Skeletal muscle tissue (tissue), 4 donors: ENCODE data around the gene ADAMTS3. TPM values are rescaled to one million over a fixed set of nuclear protein-coding genes. Genes with fewer than 3 reads are reported as not detected.

Source experiments
- H3K27ac ChIP-seq: one replicate; pipeline ENCODE4 v1.7.0; 2013; ENCODE audit warnings: mild to moderate bottlenecking, low read depth, low read length, inconsistent platforms
- H3K27me3 ChIP-seq, 3 donors: one replicate each; pipeline ENCODE4 v1.7.0; 2013; ENCODE audit warnings: low read length in 3 of 3; ENCODE audit not compliant: control insufficient read depth in 3 of 3, insufficient read depth in 3 of 3
- H3K36me3 ChIP-seq, 3 donors: one replicate each; pipeline ENCODE4 v1.7.0; 2013; ENCODE audit warnings: low read length in 3 of 3; ENCODE audit not compliant: control insufficient read depth in 3 of 3, insufficient read depth in 3 of 3
- H3K4me1 ChIP-seq, 3 donors: one replicate each; pipeline ENCODE4 v1.7.0; 2013; ENCODE audit warnings: low read length in 3 of 3, mild to moderate bottlenecking in 3 of 3; ENCODE audit not compliant: control insufficient read depth in 3 of 3, insufficient read depth in 3 of 3
- H3K4me3 ChIP-seq, 3 donors: one replicate each; pipeline ENCODE4 v1.7.0; 2013; ENCODE audit warnings: low read length in 3 of 3
- H3K9ac ChIP-seq, 3 donors: one replicate each; pipeline ENCODE4 v1.7.0; 2013; ENCODE audit warnings: low read length in 3 of 3, mild to moderate bottlenecking in 3 of 3, moderate library complexity in 2 of 3, low read depth in 1 of 3
- H3K9me3 ChIP-seq, 3 donors: one replicate each; pipeline ENCODE4 v1.7.0; 2013; ENCODE audit warnings: low read length in 3 of 3; ENCODE audit not compliant: control insufficient read depth in 3 of 3
- total RNA-seq: library from RNA; depleted of rRNA; stranded (reverse); fragments of >200 nt; gene quantifications from one replicate; pipeline ENCODE4 v1.2.3, GENCODE V29; 2014
- donor health status: Osteomylitis.

ADAMTS3 gene
- total RNA-seq, 1 donor from 2014 or later: 2.1 TPM

DNA sequence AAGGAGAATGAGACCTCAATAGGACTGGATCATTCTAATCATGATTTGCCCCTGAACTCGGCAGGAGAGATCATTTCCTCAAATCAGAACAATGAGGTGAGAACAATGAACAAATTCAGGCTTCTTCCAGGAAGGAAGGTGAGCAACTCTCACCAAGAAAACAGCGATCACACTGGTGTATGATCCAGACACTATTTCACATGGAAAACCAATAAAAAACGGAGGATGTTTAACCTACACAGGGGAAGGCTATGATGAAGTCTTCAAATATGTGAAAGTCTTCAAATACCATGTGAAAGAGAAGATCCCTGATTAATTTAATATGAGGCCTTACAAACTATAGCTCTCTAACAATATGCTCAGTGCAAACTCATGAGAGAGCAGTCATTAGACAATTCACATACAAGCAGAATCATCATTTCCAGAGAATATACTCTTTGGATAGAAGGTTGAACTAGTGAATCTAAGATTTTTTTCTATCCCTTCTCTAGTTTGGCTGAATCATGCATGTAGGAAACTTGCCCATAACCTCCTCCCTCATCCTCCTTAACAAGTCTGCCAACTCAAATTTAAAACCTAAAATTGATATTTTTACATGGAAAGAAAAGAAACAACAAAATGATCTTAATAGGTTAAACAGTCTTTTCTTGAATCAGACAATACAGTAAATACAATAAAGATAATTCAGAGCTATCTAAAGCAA lies 122.5 kb downstream of the ADAMTS3 start:
- H3K36me3 ChIP-seq: no peaks in the 10 kb centered on the region
- H3K9ac ChIP-seq: no peak overlapping the region
- H3K27me3 ChIP-seq: no peaks in the 10 kb centered on the region
- no peaks in the 10 kb centered on the region for H3K4me1 ChIP-seq
- no peak overlapping the region for H3K4me3 ChIP-seq
- no peaks in the 10 kb centered on the region for H3K9me3 ChIP-seq
- no peak overlapping the region for H3K27ac ChIP-seq

DNA sequence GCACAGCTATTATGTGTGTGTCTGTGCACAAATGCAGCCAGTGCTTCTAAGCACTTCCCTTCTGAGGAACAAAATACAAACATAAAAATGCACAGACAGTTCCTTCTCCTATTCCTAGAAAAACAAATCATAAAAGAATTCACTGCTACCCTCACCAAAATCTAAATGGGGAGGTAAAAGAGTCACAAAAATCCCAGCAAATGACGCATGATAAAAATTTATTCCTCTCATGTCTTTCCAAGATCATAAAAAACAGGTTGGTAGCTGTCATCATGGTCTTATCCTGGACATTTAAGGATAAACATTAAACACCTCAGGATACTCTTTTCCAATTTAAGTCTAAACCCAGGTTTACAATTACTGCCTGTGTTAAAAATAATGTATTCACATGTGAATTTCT lies 124.9 kb downstream of the ADAMTS3 start:
- Histone ChIP-seq H3K36me3 (no peaks in the 10 kb centered on the region), H3K27me3 (no peaks in the 10 kb centered on the region), H3K9me3 (no peaks in the 10 kb centered on the region), H3K9ac (no peak overlapping the region), H3K27ac (no peak overlapping the region), H3K4me1 (no peaks in the 10 kb centered on the region), H3K4me3 (no peak overlapping the region)

GRCh38 chr4:72442715-72443114 lies 126.3 kb downstream of the ADAMTS3 start:
- Histone ChIP-seq H3K4me1 (no peaks in the 10 kb centered on the region), H3K9ac (no peak overlapping the region), H3K9me3 (no peaks in the 10 kb centered on the region)

GRCh38 chr4:72442147-72442546 lies 126.9 kb downstream of the ADAMTS3 start:
- Histone ChIP-seq H3K36me3 (no peaks in the 10 kb centered on the region), H3K27me3 (no peaks in the 10 kb centered on the region), H3K9me3 (no peaks in the 10 kb centered on the region), H3K27ac (no peak overlapping the region), H3K9ac (no peak overlapping the region), H3K4me3 (no peak overlapping the region), H3K4me1 (no peaks in the 10 kb centered on the region)

More at GRCh38 chr4:72442715-72443114, 126.3 kb downstream of the ADAMTS3 start:
- Histone ChIP-seq H3K27ac (no peak overlapping the region), H3K4me3 (no peak overlapping the region), H3K36me3 (no peaks in the 10 kb centered on the region), H3K27me3 (no peaks in the 10 kb centered on the region)

GRCh38 chr4:72440386-72440785 lies 128.6 kb downstream of the ADAMTS3 start:
- Histone ChIP-seq H3K4me3 (no peak overlapping the region), H3K9me3 (no peaks in the 10 kb centered on the region), H3K4me1 (no peaks in the 10 kb centered on the region), H3K27ac (no peak overlapping the region), H3K9ac (no peak overlapping the region), H3K36me3 (no peaks in the 10 kb centered on the region), H3K27me3 (no peaks in the 10 kb centered on the region)

DNA sequence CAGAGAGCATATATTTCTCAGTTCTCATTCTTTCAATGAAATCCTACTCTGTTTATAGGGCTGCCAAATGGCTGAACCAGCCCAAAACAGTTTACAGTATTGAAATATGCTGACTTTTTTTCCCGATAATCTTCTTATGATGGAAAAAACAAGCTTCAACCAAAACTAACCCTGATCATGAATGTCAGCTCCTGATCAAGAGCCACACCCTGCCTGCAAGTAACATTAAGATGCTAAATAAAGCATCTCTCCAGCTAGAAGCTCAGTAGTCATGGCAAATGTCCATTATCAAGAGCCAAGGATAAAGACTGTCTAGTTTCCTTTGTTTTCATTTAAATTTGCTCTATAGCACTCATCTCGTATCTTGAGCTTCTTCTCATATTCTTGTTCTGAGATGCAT lies 136.0 kb downstream of the ADAMTS3 start:
- no peaks in the 10 kb centered on the region for H3K4me1 ChIP-seq
- no peak overlapping the region for H3K4me3 ChIP-seq
- no peak overlapping the region for H3K9ac ChIP-seq
- H3K27ac ChIP-seq: no peak overlapping the region
- no peaks in the 10 kb centered on the region for H3K9me3 ChIP-seq
- H3K36me3 ChIP-seq: no peaks in the 10 kb centered on the region
- no peaks in the 10 kb centered on the region for H3K27me3 ChIP-seq

- H3K27me3 ChIP-seq: no peaks in the 10 kb centered on the region
- no peak overlapping the region for H3K27ac ChIP-seq
- H3K36me3 ChIP-seq: no peaks in the 10 kb centered on the region
- H3K9ac ChIP-seq: no peak overlapping the region
- H3K4me3 ChIP-seq: no peak overlapping the region
- H3K9me3 ChIP-seq: no peaks in the 10 kb centered on the region
- H3K4me1 ChIP-seq: no peaks in the 10 kb centered on the region
Observed at GRCh38 chr4:72432282-72432681, 136.7 kb downstream of the ADAMTS3 start.

DNA sequence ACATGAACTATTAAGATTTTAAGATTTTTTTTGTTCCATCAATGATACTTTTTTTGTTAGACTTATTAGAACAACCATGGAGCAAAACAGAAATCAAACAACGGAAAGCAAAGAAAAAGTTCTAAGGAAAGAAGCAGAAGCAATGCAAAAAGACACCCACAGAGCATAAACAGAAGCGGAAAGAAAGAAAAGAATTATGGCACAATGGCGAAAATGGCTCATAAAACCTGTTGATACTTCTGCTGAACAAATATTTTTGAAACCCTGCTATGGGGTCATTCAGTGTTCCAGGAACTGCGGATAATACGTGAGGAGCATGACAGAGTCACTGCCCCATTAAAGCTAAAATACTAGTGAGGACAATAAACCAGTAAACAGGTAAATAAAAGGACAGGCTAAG lies 138.0 kb downstream of the ADAMTS3 start:
- no peaks in the 10 kb centered on the region for H3K27me3 ChIP-seq
- H3K4me3 ChIP-seq: no peak overlapping the region
- H3K4me1 ChIP-seq: no peaks in the 10 kb centered on the region
- H3K9me3 ChIP-seq: no peaks in the 10 kb centered on the region
- no peak overlapping the region for H3K9ac ChIP-seq
- H3K27ac ChIP-seq: no peak overlapping the region
- no peaks in the 10 kb centered on the region for H3K36me3 ChIP-seq

DNA sequence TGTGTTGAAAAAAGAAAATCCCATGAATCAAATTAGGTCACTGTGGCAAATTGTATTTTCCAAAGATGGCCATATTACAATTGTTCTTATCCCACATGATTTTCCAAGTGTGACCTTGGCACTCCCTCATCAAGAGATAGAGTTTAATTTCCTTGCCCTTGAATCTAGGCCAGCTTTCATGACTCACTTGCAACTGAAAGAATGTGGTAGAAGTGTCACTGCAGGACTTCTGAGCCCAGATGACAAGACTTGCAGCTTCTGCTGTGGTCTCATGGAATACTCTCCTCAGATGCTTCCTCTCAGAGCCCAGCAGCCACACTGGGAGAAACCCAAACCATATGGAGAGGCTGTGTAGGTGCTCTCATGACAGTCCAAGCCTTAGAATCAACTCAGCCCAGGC lies 139.0 kb downstream of the ADAMTS3 start:
- H3K4me3 ChIP-seq: no peak overlapping the region
- H3K27me3 ChIP-seq: no peaks in the 10 kb centered on the region
- H3K9ac ChIP-seq: no peak overlapping the region
- no peaks in the 10 kb centered on the region for H3K36me3 ChIP-seq
- no peaks in the 10 kb centered on the region for H3K4me1 ChIP-seq
- H3K27ac ChIP-seq: no peak overlapping the region
- no peaks in the 10 kb centered on the region for H3K9me3 ChIP-seq

DNA sequence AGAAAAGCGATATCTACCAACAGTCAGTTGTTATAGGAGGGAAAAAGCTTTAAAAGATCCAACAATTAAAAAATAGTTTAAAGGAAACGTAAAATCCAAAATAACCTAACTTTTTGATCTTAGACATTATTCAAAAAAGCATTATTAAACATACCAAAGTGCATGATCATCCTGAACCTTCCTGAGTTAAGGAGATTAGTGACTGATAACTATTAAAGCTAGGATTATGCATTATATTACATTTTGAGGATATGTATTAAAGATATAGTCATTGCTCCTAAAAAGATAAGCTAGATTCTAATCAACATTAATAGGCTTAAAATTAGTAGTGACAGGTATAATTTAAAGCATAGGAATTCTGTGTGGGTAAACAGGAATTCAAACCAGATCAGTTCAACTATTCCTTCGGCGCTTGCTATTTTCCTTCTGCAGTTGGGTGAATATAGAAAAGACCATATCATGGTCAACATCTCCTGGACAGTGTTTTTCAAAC lies 139.6 kb downstream of the ADAMTS3 start:
- Histone ChIP-seq H3K36me3 (no peaks in the 10 kb centered on the region), H3K4me1 (no peaks in the 10 kb centered on the region), H3K4me3 (no peak overlapping the region), H3K9ac (no peak overlapping the region), H3K9me3 (no peaks in the 10 kb centered on the region), H3K27ac (no peak overlapping the region), H3K27me3 (no peaks in the 10 kb centered on the region)
